NOMO-1 (cell line): ENCODE data around the gene ILDR1.

Experiments used
- DNase-seq, 2 experiments: peaks; one replicate each; lab custom pipeline; 2025; ENCODE audit not compliant: unreplicated experiment in 2 of 2; lab: John Stamatoyannopoulos, UW

Gene ILDR1

GRCh38 chr3:122021037-122021436 is 1.0 kb downstream of the ILDR1 start:
- DNase-seq: no peak

- DNase-seq: peak; percentile 6 to 41
Observed at GRCh38 chr3:122019493-122019892, 2.6 kb downstream of the ILDR1 start.

- DNase-seq: no peak
Observed at GRCh38 chr3:122014741-122015140, 7.3 kb downstream of the ILDR1 start.

GRCh38 chr3:122013448-122013925 is 8.6 kb downstream of the ILDR1 start:
- no peak for DNase-seq

GRCh38 chr3:122012821-122013220 is 9.2 kb downstream of the ILDR1 start:
- no peak for DNase-seq

- no peak for DNase-seq
Observed at GRCh38 chr3:122011396-122011795, 10.7 kb downstream of the ILDR1 start.

GRCh38 chr3:122010506-122010905 is 11.5 kb downstream of the ILDR1 start:
- DNase-seq: no peak

- no peak for DNase-seq
Observed at GRCh38 chr3:122008166-122008565, 13.9 kb downstream of the ILDR1 start.

GRCh38 chr3:122006267-122006666 is 15.8 kb downstream of the ILDR1 start:
- DNase-seq: no peak

- no peak for DNase-seq
Observed at GRCh38 chr3:122004991-122005565, 17.0 kb downstream of the ILDR1 start.

GRCh38 chr3:122004107-122004506 is 17.9 kb downstream of the ILDR1 start:
- DNase-seq: peak; percentile 22 to 71

GRCh38 chr3:122003606-122004005 is 18.4 kb downstream of the ILDR1 start:
- no peak for DNase-seq

- peak in 1 of 2 experiments; percentile 68 for DNase-seq
Observed at GRCh38 chr3:122003112-122003511, 18.9 kb downstream of the ILDR1 start.

GRCh38 chr3:122002611-122003010 is 19.4 kb downstream of the ILDR1 start:
- no peak for DNase-seq

GRCh38 chr3:122001892-122002291 is 20.2 kb downstream of the ILDR1 start:
- DNase-seq: no peak

- no peak for DNase-seq
Observed at GRCh38 chr3:122000936-122001605, 21.0 kb downstream of the ILDR1 start.

- DNase-seq: no peak
Observed at GRCh38 chr3:121999931-122000330, 22.1 kb downstream of the ILDR1 start.

GRCh38 chr3:121998611-121999473 is 23.2 kb downstream of the ILDR1 start:
- peak; percentile 30 to 92 for DNase-seq

GRCh38 chr3:121998030-121998580 is 23.9 kb downstream of the ILDR1 start:
- DNase-seq: peak; percentile 83 to 91

GRCh38 chr3:121997372-121997771 is 24.7 kb downstream of the ILDR1 start:
- no peak for DNase-seq

GRCh38 chr3:121996441-121996840 is 25.6 kb downstream of the ILDR1 start:
- DNase-seq: no peak
